K562 (cell line): ENCODE measurements around the gene CCNYL1. TPM values are rescaled to one million over a fixed set of nuclear protein-coding genes. Genes with fewer than 3 reads are reported as not detected.

Experiments
- BHLHE40 ChIP-seq: IDR thresholded peaks from 2 replicates; pipeline ENCODE4 v1.6.1; 2011; ENCODE audit warnings: low read length, improper control_type of control experiment
- CREM ChIP-seq: IDR thresholded peaks from 2 replicates; pipeline ENCODE4 v1.6.1; 2014; ENCODE audit warnings: antibody characterized with exemption, low read depth
- ETV6 ChIP-seq, 3 experiments: fragments of 150-350 bp in 1 of 3; sonication (generic) in 1 of 3; formaldehyde crosslinking in 1 of 3; IDR thresholded peaks; 2 replicates each; pipeline versions ENCODE4 v1.6.1 to v1.8.0; 2014 to 2022; ENCODE audit warnings: borderline replicate concordance in 2 of 3, low read depth in 2 of 3, antibody characterized with exemption in 1 of 3, low read length in 1 of 3, mild to moderate bottlenecking in 1 of 3, missing genetic modification reagents in 1 of 3
- FOS ChIP-seq: IDR thresholded peaks from 3 replicates; pipeline ENCODE4 v1.6.1; 2011; ENCODE audit not compliant: insufficient read length; ENCODE audit errors: extremely low read depth
- HDAC1 ChIP-seq, 2 experiments: fragments of 450-650 bp; IDR thresholded peaks; 2 replicates each; pipeline ENCODE4 v1.6.1; 2016 to 2017; ENCODE audit warnings: inconsistent platforms in 1 of 2, mild to moderate bottlenecking in 1 of 2, moderate library complexity in 1 of 2
- HLTF ChIP-seq: fragments of 450-650 bp; IDR thresholded peaks from 2 replicates; pipeline ENCODE4 v1.6.1; 2016
- IFI16 ChIP-seq: fragments of 250-450 bp; sonication (Bioruptor Pico); IDR thresholded peaks from 2 replicates; pipeline ENCODE4 v2.1.2; 2022; ENCODE audit warnings: mild to moderate bottlenecking, inconsistent platforms
- KLF16 ChIP-seq: IDR thresholded peaks from 2 replicates; pipeline ENCODE4 v1.6.1; 2016; ENCODE audit warnings: antibody characterized with exemption
- LEF1 ChIP-seq: fragments of 450-650 bp; IDR thresholded peaks from 2 replicates; pipeline ENCODE4 v1.6.1; 2016; ENCODE audit warnings: mild to moderate bottlenecking
- MTA2 ChIP-seq: fragments of 450-650 bp; IDR thresholded peaks from 2 replicates; pipeline ENCODE4 v1.6.1; 2016; ENCODE audit warnings: low read depth
- NFIC ChIP-seq: fragments of 450-650 bp; IDR thresholded peaks from 2 replicates; pipeline ENCODE4 v1.6.1; 2017; ENCODE audit warnings: mild to moderate bottlenecking, inconsistent platforms
- PML ChIP-seq: IDR thresholded peaks from 2 replicates; pipeline ENCODE4 v1.6.1; 2012; ENCODE audit warnings: low read length, inconsistent platforms
- PURB ChIP-seq: sonication (generic); formaldehyde crosslinking; IDR thresholded peaks from 2 replicates; pipeline ENCODE4 v1.9.0; 2021; ENCODE audit warnings: low read depth, mild to moderate bottlenecking, missing genetic modification reagents
- RCOR1 ChIP-seq, 2 experiments: IDR thresholded peaks; 2 replicates each; pipeline ENCODE4 v1.6.1; 2012; ENCODE audit warnings: low read depth in 2 of 2, low read length in 2 of 2, borderline replicate concordance in 1 of 2, improper control_type of control experiment in 1 of 2
- SMAD3 ChIP-seq: fragments of 450-650 bp; formaldehyde crosslinking; conservative IDR thresholded peaks from 2 replicates; pipeline ENCODE4 v1.4.0; 2020; ENCODE audit warnings: mild to moderate bottlenecking
- SRSF1 ChIP-seq: fragments of 200-400 bp; formaldehyde crosslinking; IDR thresholded peaks from 2 replicates; pipeline ENCODE4 v1.6.1; 2017; ENCODE audit warnings: mild to moderate bottlenecking, low read depth, low read length, moderate library complexity
- XRCC3 ChIP-seq: fragments of 450-650 bp; IDR thresholded peaks from 2 replicates; pipeline ENCODE4 v1.6.1; 2017; ENCODE audit warnings: mild to moderate bottlenecking, moderate library complexity
- ZKSCAN1 ChIP-seq: fragments of 150-350 bp; IDR thresholded peaks from 2 replicates; pipeline ENCODE4 v1.6.1; 2016; ENCODE audit warnings: low read depth, low read length
- ZNF134 ChIP-seq: fragments of 250-450 bp; sonication (Bioruptor Pico); conservative IDR thresholded peaks from 2 replicates; pipeline ENCODE4 v1.4.0; 2020
- ZNF408 ChIP-seq: fragments of 250-450 bp; sonication (Bioruptor Pico); IDR thresholded peaks from 2 replicates; pipeline ENCODE4 v1.4.0; 2020; ENCODE audit warnings: low read depth, mild to moderate bottlenecking, moderate library complexity
- ZNF444 ChIP-seq: fragments of 250-450 bp; sonication (Bioruptor Pico); IDR thresholded peaks from 2 replicates; pipeline ENCODE4 v1.4.0; 2020; ENCODE audit warnings: mild to moderate bottlenecking, moderate library complexity
- ZNF707 ChIP-seq: fragments of 250-450 bp; sonication (Bioruptor Pico); conservative IDR thresholded peaks from 2 replicates; pipeline ENCODE4 v1.8.0; 2022; ENCODE audit warnings: inconsistent platforms, mild to moderate bottlenecking, moderate library complexity
- ZNF785 ChIP-seq: fragments of 250-450 bp; sonication (Bioruptor Pico); IDR thresholded peaks from 2 replicates; pipeline ENCODE4 v1.4.0; 2020; ENCODE audit warnings: mild to moderate bottlenecking
- polyA plus RNA-seq, 8 experiments: library from polyadenylated mRNA; depleted of rRNA in 4 of 8; stranded (reverse) in 5 of 8; unstranded in 3 of 8; fragments of >200 nt; fragmentation: Nextera tagmentation in 2 of 8; fragmentation: Illumina TruSeq in 1 of 8; extraction: Ambion mirVana in 2 of 8; extraction: Trizol in 1 of 8; gene quantifications; 2 replicates each; pipeline versions ENCODE4 v1.2.1 to v1.2.3, GENCODE V29; 2011 to 2014; ENCODE audit warnings: inconsistent platforms in 1 of 8, missing spikeins in 1 of 8
- total RNA-seq, 7 experiments: library from RNA; depleted of rRNA in 6 of 7; stranded (reverse); fragments of >200 nt in 6 of 7; fragmentation: Illumina TruSeq in 2 of 7; extraction: Trizol in 2 of 7; gene quantifications; 2 replicates each; pipeline versions ENCODE4 v1.2.1 to v1.2.3, GENCODE V29; 2011 to 2021; ENCODE audit warnings: low replicate concordance in 1 of 7
- TF ChIP-seq, protein P1 (sequence below), 3 experiments: fragments of 200-800 bp in 1 of 3; fragments of 250-450 bp in 1 of 3; fragments of 450-650 bp in 1 of 3; sonication (Bioruptor Pico) in 1 of 3; sonication (Bioruptor generic) in 1 of 3; formaldehyde crosslinking in 1 of 3; IDR thresholded peaks; 2 replicates each; pipeline versions ENCODE4 v1.6.1 to v1.8.0; 2016 to 2022; ENCODE audit warnings: mild to moderate bottlenecking in 2 of 3, missing genetic modification characterization in 2 of 3, missing compliant biosample characterization in 1 of 3, moderate library complexity in 1 of 3
- TF ChIP-seq, protein P2 (sequence below), 2 experiments: fragments of 450-650 bp in 1 of 2; sonication (generic) in 1 of 2; formaldehyde crosslinking in 1 of 2; IDR thresholded peaks in 1 of 2; conservative IDR thresholded peaks in 1 of 2; 2 replicates each; pipeline versions ENCODE4 v1.6.1 to v1.8.1; 2016 to 2023; ENCODE audit warnings: mild to moderate bottlenecking in 2 of 2, moderate library complexity in 2 of 2, inconsistent platforms in 1 of 2, missing genetic modification reagents in 1 of 2
- TF ChIP-seq, protein P3 (sequence below): sonication (generic); formaldehyde crosslinking; IDR thresholded peaks from 2 replicates; pipeline ENCODE4 v1.8.0; 2022; ENCODE audit warnings: mild to moderate bottlenecking, missing genetic modification reagents

CCNYL1 gene
- total and polyA plus RNA-seq, 9 of the 15 experiments (the other 6 are each of a cell fraction or from before 2014, with no cell fraction given), result 1.9 to 7.5 (median 4.7) TPM

DNA sequence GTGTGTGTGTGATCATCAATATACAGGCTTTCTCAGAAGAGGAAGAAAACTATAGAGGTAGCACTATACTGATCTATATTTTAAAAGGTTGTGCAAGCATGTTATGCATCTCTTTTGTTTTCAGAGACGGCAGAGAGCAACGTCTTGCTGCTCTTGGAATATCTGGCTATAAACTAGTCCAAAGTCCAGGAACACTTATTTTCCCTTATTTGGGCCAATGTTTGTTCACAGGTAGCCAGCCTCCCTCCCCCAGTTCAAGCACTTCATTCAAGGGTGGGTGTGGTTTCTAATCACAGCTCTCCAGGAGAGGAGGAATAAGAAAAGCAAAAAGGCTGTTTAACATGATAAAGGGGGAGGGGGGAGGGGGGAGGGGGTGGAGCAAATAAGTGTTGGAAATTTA, 54.1 kb downstream of the CCNYL1 start (continued):
- TF ChIP-seq, protein P1, sequence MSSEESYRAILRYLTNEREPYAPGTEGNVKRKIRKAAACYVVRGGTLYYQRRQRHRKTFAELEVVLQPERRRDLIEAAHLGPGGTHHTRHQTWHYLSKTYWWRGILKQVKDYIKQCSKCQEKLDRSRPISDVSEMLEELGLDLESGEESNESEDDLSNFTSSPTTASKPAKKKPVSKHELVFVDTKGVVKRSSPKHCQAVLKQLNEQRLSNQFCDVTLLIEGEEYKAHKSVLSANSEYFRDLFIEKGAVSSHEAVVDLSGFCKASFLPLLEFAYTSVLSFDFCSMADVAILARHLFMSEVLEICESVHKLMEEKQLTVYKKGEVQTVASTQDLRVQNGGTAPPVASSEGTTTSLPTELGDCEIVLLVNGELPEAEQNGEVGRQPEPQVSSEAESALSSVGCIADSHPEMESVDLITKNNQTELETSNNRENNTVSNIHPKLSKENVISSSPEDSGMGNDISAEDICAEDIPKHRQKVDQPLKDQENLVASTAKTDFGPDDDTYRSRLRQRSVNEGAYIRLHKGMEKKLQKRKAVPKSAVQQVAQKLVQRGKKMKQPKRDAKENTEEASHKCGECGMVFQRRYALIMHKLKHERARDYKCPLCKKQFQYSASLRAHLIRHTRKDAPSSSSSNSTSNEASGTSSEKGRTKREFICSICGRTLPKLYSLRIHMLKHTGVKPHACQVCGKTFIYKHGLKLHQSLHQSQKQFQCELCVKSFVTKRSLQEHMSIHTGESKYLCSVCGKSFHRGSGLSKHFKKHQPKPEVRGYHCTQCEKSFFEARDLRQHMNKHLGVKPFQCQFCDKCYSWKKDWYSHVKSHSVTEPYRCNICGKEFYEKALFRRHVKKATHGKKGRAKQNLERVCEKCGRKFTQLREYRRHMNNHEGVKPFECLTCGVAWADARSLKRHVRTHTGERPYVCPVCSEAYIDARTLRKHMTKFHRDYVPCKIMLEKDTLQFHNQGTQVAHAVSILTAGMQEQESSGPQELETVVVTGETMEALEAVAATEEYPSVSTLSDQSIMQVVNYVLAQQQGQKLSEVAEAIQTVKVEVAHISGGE (CRISPR knock-in tag; IDR thresholded peaks at IDR 0.05), result 0 out of 6 replicates have a peak, but pooled peaks of 1 of the 3 experiments have one; percentile 32
- TF ChIP-seq LEF1 (peak; percentile 52; the same call in 1 of the 2 replicates), IFI16 (no peak), FOS (no peak), ZNF707 (CRISPR knock-in tag) (no peak), XRCC3 (no peak), ZNF408 (CRISPR knock-in tag) (no peak), PURB (CRISPR knock-in tag) (no peak), RCOR1 (IDR thresholded peaks at IDR 0.05; ENCODE audit: borderline replicate concordance in 1 of 2, low read depth in 2 of 2, low read length in 2 of 2) (peak; percentile 33 to 84; a peak in 2 of 4 replicates), SRSF1 (no peak), BHLHE40 (no peak), ETV6 (IDR thresholded peaks at IDR 0.05; ENCODE audit: borderline replicate concordance in 1 of 2, low read depth in 2 of 2, low read length in 1 of 2) (no peak), ETV6 (CRISPR knock-in tag; IDR thresholded peaks at IDR 0.05; ENCODE audit: borderline replicate concordance) (no peak), ZNF444 (CRISPR knock-in tag) (no peak), PML (peak; percentile 77), ZNF785 (CRISPR knock-in tag) (no peak), MTA2 (peak; percentile 50; the same call in 1 of the 2 replicates), KLF16 (peak; percentile 72), HDAC1 (IDR thresholded peaks at IDR 0.05) (peak in 1 of 2 experiments; percentile 40; a peak in 2 of 4 replicates), NFIC (peak; percentile 57), ZKSCAN1 (no peak), SMAD3 (no peak), CREM (0 out of 2 replicates have a peak, but pooled peaks have one; percentile 11), ZNF134 (CRISPR knock-in tag) (no peak), HLTF (no peak)
- TF ChIP-seq, protein P2, sequence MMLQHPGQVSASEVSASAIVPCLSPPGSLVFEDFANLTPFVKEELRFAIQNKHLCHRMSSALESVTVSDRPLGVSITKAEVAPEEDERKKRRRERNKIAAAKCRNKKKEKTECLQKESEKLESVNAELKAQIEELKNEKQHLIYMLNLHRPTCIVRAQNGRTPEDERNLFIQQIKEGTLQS (IDR thresholded peaks at IDR 0.05), result no peak
- TF ChIP-seq, protein P2 (CRISPR knock-in tag; conservative IDR thresholded peaks at IDR 0.05), result no peak
- TF ChIP-seq, protein P3, sequence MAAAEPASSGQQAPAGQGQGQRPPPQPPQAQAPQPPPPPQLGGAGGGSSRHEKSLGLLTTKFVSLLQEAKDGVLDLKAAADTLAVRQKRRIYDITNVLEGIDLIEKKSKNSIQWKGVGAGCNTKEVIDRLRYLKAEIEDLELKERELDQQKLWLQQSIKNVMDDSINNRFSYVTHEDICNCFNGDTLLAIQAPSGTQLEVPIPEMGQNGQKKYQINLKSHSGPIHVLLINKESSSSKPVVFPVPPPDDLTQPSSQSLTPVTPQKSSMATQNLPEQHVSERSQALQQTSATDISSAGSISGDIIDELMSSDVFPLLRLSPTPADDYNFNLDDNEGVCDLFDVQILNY (CRISPR knock-in tag), result no peak
